Measurements from ENCODE around the gene SLC25A25.

SLC25A25 gene

DNA sequence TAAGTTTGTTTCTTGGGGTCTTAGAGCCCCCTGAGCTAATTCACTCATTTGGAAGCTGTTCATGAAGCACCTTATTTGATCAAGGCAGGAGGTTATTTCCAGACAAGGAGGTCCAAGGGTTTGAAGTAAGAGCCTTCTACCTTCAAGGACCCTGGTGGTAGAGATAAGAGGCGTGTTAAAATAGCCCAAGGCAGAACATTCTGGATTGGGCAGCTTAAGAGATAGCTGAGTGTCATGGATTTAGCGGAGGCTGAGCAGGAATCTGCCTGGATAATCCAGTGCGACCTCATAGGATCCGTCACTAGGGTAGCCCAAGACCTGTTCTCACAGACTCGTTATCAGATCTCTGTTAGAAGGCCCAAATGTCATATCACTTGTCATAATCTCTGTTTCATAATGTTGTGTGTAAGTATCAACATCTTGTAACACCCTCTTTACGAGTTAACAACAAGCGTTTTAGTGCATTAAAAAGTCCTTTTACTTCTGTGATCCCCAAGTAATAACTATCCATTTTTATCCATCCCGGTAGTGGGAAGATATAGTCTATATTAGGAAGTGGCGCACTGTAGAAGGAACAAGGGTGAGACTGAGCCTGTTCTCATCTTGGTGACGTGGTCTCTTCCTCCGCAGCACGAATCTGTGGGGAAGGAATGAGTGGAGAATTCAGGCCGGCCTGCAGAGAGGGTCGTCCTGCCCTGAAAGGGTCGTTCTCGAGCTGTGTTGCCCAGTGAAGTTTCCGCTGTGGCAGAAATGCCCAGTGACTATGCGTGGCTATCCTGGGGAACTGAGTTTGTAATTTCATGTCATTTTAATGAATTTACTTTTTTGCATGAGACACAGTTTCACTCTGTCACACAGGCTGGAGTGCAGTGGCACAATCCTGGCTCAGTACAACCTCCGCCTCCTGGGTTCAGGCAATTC, 28.8 kb downstream of the SLC25A25 start:
- no peak for DNase-seq (ENCODE audit: low read depth in 2 of 2)

DNA sequence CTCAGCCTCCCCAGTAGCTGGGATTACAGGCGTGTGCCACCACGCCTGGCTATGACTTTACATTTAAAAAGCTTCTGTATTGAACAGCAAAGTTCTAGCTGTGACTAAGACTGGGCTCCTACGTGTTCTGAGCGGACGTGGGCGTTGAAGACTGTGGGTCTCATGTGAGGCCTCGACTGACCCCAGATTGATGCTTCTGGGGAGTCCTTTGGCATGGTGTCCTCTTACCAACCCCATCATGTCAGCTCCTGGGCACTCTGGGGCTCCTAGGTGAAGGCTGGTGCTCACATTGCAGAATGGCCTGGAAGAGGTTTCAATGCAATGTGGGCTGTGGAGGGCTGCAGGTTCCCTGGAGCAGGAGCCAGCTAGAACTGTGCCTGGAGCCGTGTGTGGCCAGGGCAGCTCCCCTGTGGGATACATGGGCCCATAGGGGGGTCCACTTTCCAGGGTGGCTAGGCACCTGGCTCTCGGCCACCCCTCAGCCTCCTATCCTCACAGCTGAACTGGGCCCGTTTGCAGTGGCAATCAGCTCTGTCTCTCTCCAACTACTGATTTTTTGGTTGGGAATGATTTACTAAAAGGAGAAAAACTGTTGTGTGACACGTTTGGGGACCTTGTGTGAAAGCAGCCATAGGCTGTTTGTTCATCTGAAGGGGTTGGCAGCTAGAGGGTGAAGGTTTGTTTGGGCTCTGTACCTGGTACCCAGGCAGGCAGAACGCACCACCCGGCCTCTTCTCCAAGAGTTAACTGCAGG, 29.7 kb downstream of the SLC25A25 start:
- no peak for DNase-seq (ENCODE audit: low read depth in 2 of 2)

- DNase-seq (ENCODE audit: low read depth in 2 of 2): peak; percentile 39 to 69
Measured at GRCh38 chr9:128098297-128099230, 30.5 kb downstream of the SLC25A25 start.

DNA sequence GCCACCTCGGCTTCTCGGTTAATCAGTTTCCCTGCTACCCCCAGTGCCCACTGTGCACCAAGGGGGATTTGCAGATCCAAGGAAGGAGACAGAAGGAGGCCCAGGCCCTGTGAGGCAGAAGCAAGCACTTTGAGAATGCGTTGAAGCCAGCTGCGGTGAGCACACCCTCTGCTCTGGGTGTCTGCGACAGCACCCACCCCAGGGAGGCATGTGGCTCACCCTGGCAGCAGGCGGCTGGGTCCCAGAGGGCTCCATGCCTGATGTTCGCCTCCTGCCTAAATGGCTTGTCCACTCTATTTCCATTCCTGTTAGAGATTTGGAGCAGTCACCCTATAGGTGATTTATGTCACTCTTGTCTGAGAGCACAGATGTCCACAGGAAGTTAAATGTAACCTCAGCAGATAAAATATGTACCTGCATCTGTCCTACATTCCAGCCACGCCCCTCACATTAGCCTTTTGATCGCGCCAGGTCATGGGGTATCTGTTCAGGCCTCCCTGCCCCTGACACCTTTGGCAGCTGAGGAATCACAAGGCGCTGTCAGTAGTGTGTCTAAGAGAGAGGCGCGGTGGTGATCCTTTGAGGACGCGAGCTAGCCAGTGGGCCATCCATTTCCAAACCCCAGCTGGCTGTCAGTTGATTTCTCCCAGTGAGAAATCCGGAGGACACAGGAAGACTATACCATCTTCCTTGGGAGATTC, 31.3 kb downstream of the SLC25A25 start:
- DNase-seq (ENCODE audit: low read depth in 2 of 2): no peak

GRCh38 chr9:128099932-128100491, 32.0 kb downstream of the SLC25A25 start:
- DNase-seq (ENCODE audit: low read depth in 2 of 2): no peak

DNA sequence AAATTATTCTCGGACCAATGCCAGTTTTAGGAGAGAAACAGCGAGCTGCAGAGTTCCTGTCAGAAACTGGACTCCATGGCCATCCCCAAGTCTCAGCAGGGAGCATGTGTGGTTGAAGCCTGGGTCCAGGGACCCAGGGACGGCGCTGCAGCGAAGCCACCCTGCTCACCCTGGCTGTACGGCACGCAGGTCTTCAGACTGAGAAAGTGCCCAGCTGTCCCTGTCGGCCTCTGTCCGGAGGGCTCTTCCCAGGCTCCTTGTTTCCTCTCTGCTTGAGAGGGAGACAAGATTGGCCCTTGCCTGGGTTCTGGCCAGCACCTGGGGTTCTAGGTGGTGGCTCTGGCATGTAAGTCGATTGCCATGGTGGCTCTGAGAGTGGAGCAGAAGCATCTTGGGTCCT, 32.5 kb downstream of the SLC25A25 start:
- DNase-seq (ENCODE audit: low read depth in 2 of 2): no peak

DNA sequence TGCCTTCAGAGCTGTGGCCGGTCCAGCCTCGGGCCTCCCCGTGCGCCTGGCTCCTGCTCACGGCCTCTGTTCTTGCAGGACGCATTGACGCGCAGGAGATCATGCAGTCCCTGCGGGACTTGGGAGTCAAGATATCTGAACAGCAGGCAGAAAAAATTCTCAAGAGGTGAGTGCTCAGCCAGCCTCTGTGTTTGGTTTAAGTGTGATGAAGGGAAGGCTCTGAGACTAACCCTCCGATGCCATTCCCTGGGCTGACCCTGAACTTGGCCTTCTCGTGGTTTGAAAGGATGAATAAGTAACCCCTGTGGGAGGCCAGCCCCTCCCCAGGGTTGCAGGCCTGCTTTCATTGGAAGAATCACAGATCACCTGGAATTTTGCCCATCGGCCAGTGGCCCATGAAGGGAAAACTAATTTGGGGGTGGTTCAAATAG, 33.2 kb downstream of the SLC25A25 start:
- DNase-seq (ENCODE audit: low read depth in 2 of 2): no peak

GRCh38 chr9:128101690-128102089, 33.7 kb downstream of the SLC25A25 start:
- DNase-seq (ENCODE audit: low read depth in 2 of 2): no peak

- no peak for DNase-seq (ENCODE audit: low read depth in 2 of 2)
Measured at GRCh38 chr9:128102196-128102595, 34.2 kb downstream of the SLC25A25 start.

DNA sequence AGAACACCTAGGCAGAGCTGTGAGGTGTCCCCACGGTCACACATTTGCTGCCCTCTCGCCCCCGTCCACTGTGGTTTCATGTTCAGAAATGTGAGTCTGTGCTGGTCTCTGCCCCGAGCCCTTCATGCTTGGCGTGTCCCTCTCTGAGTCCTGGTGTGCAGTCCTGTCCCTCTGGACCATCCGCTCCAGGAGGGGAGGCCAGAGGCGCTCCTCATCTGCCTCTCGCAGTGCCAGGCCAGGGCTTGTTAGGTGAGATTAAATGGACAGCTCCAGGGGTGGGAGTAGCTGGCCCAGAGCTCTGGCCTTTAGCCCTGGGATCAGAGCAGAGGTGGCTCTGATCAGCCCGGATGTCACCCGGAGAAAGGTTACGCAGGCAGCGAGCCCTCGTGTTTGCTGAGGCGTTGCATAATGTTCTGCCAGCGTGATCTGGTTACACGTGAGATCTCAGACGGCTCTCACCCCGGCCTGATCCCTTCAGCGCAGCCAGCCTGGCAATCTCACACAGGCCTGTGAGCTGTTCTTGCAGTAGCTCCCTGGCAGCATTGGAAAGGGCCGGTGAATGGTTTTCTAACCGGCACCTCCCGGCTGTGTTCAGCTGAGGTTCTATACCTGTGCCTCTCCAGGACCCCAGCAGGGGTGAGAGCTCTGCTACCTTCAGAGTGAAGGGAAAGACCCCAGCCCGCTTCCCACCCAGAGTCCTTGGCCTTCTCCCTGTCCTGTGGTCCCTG, 35.0 kb downstream of the SLC25A25 start:
- DNase-seq (ENCODE audit: low read depth in 2 of 2): no peak

- no peak for DNase-seq (ENCODE audit: low read depth in 2 of 2)
Measured at GRCh38 chr9:128103589-128103962, 35.5 kb downstream of the SLC25A25 start.

- no peak for DNase-seq (ENCODE audit: low read depth in 2 of 2)
Measured at GRCh38 chr9:128104171-128104618, 36.2 kb downstream of the SLC25A25 start.

DNA sequence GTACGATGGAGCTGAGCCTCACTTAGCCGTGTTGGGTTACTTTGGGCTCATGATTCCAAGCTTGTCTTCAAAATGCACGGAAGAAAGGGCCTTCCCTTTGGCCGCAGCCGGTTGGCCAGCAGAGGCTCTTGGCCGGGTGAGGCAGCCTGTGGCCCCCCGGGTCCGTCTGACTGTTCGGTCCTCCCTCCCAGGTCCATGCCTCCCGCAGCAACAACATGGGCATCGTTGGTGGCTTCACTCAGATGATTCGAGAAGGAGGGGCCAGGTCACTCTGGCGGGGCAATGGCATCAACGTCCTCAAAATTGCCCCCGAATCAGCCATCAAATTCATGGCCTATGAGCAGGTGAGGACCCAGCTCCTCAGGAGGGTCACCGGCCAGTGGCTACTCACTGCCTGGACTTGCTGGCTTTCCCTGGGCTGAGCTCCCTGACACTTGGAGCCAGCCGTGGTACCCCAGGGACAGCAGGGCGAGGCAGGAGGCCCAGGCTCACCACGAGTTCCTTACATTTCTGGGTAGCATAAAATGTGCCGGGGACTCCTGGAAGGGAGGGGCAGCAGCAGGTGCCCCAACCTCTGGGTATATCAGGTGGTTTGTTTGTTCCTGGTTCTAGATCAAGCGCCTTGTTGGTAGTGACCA, 37.6 kb downstream of the SLC25A25 start:
- no peak for DNase-seq (ENCODE audit: low read depth in 2 of 2)

DNA sequence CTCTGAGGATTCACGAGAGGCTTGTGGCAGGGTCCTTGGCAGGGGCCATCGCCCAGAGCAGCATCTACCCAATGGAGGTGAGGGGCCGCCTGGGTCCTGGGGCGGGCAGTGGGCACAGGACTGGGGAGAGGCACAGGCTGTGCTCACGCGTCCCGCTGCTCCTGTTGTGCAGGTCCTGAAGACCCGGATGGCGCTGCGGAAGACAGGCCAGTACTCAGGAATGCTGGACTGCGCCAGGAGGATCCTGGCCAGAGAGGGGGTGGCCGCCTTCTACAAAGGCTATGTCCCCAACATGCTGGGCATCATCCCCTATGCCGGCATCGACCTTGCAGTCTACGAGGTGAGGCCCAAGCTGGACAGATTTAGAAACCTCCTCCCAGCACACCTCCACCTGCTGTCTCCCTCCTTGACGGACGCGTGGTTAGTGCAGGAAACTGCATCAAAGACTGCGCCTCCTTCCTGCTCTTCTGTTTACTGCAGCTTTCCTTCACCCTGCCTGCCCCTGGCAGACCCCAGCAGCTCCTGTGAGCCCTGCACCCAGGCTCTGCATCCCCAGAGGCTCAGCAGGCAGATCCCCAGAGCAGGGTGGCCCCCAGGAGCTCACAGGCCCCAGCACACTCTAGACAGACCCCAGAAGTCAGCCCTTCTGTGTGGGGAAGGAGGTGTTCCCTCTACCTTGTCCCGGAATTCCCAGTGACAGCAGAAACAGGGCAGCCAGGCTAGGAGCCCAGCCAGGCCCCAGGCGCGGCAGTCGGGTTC, 38.3 kb downstream of the SLC25A25 start:
- DNase-seq (ENCODE audit: low read depth in 2 of 2): no peak

DNA sequence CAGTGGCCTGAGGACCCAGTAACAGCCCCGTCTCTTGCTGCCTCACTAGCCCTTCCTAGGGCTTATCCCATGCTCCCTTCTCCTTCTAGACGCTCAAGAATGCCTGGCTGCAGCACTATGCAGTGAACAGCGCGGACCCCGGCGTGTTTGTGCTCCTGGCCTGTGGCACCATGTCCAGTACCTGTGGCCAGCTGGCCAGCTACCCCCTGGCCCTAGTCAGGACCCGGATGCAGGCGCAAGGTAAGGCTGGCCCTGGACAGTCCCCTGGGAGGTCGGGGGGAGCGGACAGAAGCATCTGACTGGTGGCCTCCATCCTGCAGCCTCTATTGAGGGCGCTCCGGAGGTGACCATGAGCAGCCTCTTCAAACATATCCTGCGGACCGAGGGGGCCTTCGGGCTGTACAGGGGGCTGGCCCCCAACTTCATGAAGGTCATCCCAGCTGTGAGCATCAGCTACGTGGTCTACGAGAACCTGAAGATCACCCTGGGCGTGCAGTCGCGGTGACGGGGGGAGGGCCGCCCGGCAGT, 39.0 kb downstream of the SLC25A25 start:
- no peak for DNase-seq (ENCODE audit: low read depth in 2 of 2)

- DNase-seq (ENCODE audit: low read depth in 2 of 2): no peak
Measured at GRCh38 chr9:128107468-128108268, 39.6 kb downstream of the SLC25A25 start.

- no peak for DNase-seq (ENCODE audit: low read depth in 2 of 2)
Measured at GRCh38 chr9:128108269-128109049, 40.4 kb downstream of the SLC25A25 start.

Data from stimulated activated CD8-positive, alpha-beta memory T cell treated with anti-CD3 and anti-CD28 coated beads, Interleukin-2, amount 100 ng/mL, for 48 hours (primary cell).